Activated T-helper 9 cell treated with anti-CD3 and anti-CD28 coated beads, Interleukin-2, amount 50 U/mL, for 16 hours (primary cell): Measurements from ENCODE around the gene RIT2.

Experiments used
- DNase-seq: peaks from one replicate; pipeline ENCODE4 v3.0.0-alpha.2; 2020; ENCODE audit warnings: low read depth

Gene RIT2

GRCh38 chr18:43009674-43010073, 105.8 kb downstream of the RIT2 start:
- no peak for DNase-seq

GRCh38 chr18:43007365-43007764, 108.1 kb downstream of the RIT2 start:
- DNase-seq, result no peak

GRCh38 chr18:43004421-43004820, 111.1 kb downstream of the RIT2 start:
- no peak for DNase-seq

- DNase-seq, result no peak
Observed at GRCh38 chr18:43001821-43002220, 113.7 kb downstream of the RIT2 start.

GRCh38 chr18:42996824-42997223, 118.7 kb downstream of the RIT2 start:
- no peak for DNase-seq

- DNase-seq, result no peak
Observed at GRCh38 chr18:42980426-42980825, 135.1 kb downstream of the RIT2 start.

GRCh38 chr18:42977982-42978637, 137.4 kb downstream of the RIT2 start:
- no peak for DNase-seq

GRCh38 chr18:42976869-42977590, 138.5 kb downstream of the RIT2 start:
- DNase-seq, result no peak

- no peak for DNase-seq
Observed at GRCh38 chr18:42969366-42969765, 146.1 kb downstream of the RIT2 start.

- DNase-seq, result no peak
Observed at GRCh38 chr18:42961298-42961697, 154.2 kb downstream of the RIT2 start.

- DNase-seq, result no peak
Observed at GRCh38 chr18:42959528-42959927, 156.0 kb downstream of the RIT2 start.

- no peak for DNase-seq
Observed at GRCh38 chr18:42958353-42958752, 157.1 kb downstream of the RIT2 start.

- DNase-seq, result no peak
Observed at GRCh38 chr18:42956287-42956686, 159.2 kb downstream of the RIT2 start.

GRCh38 chr18:42954887-42955286, 160.6 kb downstream of the RIT2 start:
- DNase-seq, result no peak

GRCh38 chr18:42953306-42953705, 162.2 kb downstream of the RIT2 start:
- DNase-seq, result no peak

GRCh38 chr18:42950732-42951131, 164.8 kb downstream of the RIT2 start:
- DNase-seq, result no peak

GRCh38 chr18:42948831-42949230, 166.7 kb downstream of the RIT2 start:
- no peak for DNase-seq

GRCh38 chr18:42941860-42942259, 173.6 kb downstream of the RIT2 start:
- DNase-seq, result no peak

- no peak for DNase-seq
Observed at GRCh38 chr18:42941021-42941420, 174.5 kb downstream of the RIT2 start.

GRCh38 chr18:42937436-42937835, 178.0 kb downstream of the RIT2 start:
- DNase-seq, result no peak

- no peak for DNase-seq
Observed at GRCh38 chr18:42936289-42936688, 179.2 kb downstream of the RIT2 start.

GRCh38 chr18:42931491-42931890, 184.0 kb downstream of the RIT2 start:
- no peak for DNase-seq

- no peak for DNase-seq
Observed at GRCh38 chr18:42929857-42930256, 185.6 kb downstream of the RIT2 start.

GRCh38 chr18:42929181-42929580, 186.3 kb downstream of the RIT2 start:
- no peak for DNase-seq
